Measurements from ENCODE around the gene MACROH2A1.

Gene MACROH2A1

DNA sequence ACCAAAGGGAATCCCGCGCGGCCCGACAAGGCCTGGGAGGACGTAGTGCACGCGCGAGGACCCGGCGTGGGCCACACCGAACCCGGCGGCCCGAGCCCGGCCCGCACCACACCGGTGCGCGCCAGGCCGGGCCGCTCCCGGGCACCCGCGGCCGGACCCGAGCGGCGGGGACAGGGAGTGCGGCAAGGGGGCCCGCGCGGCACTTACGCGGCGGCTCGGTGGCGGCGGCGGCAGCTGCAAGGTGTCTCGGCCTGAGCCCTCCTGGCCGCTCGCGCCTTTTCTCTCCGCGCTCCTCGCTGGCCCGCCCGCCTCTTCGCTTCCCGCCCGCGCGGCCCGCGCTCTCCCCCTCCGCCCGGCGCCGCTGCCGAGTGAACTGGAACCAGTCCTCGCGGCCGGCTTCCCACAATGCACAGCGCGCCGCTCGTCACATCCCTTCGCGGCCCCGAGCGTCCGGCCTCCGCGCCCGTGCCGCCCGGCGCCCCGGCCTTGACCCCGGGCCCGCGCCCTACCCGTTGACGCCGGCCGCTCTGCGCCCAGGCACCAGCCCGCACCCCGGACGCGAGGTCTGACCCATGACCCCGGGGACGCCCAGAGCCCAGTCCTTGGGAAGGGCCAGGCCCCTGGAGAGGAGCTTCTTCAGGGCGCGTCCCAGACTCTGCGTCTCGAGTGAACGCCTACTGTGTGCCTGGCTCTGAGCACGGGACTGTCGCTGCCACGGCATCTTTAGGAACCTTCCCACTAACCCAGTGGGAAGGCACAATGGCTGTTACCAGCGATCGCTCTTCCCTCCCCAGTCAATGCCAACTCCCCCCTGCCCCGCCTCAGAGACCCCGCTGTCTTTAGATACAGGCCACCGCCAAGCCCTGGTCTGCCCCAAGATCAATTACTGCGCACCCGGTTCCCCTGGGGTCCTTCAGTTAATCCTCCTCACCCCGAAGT is at the start of gene MACROH2A1:
TSS of gene MACROH2A1 (minus strand) at position 377 of the 939 bp plus-strand sequence. CDS start 10,138 bp downstream, outside the sequence.
- DNase-seq: peak; percentile 90 to 93
- no peak for TF ChIP-seq GATA1 (IDR thresholded peaks at IDR 0.05; ENCODE audit: low read depth, low read length)
- TF ChIP-seq POLR2A (IDR thresholded peaks at IDR 0.05; ENCODE audit: low read length): peak; percentile 91

DNA sequence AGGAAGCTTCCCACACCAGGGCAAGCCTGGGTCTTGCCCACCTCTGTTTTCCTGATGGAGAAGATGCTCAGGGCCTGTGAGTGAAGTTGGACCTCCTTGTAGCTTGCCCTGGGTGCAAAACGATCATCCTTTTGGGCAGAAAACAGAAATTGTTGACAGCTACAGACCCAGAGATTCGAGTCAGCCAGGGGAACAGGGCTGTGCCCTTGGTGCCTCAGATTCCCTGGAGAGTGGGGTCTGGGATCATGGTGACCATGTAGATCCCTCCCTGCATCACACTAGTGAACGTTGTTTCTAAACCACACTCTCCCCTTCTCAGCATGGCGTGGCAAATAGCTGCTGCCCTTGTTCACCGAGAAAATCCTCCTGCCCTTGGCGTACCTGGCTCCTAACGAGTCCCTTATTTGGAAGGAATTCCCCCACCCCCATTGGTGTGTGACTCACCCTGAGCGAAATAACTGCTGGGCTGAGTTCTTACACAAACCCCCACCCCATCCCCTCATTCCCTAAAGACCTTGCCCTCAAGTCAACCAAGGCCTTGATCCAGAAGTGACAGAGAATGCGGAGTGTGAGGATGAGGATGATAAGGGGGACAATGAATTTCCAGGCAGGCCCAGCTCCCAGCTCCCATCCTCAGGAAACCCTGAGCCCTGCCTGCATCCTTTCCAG is 49.2 kb upstream of the MACROH2A1 start:
- TF ChIP-seq GATA1 (IDR thresholded peaks at IDR 0.05; ENCODE audit: low read depth, low read length): no peak
- TF ChIP-seq POLR2A (IDR thresholded peaks at IDR 0.05; ENCODE audit: low read length): no peak
- no peak for DNase-seq

DNA sequence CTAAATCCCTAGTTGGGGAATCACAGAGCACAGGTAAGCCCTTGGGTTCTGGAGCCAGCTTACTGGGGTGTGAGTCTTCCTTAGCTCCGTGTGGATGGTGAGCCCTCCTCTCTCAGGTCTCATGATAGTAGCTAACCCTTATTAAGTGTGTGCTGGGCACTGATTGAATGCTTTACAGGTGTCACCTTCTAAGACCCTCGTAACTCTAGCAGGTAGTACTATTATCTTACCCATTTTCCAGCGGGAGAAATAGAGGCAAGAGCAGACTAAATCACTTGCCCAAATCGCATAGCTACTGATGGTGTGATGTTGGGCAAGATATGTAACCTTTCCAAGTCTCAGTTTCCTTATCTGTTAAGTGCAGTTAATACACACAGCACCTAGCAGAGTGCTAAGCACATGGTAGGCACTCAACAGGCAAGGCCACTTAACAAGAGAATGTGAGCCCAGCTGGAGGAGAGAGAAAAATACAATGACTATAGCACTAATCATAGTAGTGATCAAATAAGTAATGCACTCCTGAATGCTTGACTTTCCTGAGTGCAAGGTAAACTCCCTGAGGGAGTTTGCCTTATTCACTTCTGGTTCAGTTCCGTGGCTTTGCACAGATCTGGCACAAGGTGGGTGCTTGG is 48.4 kb upstream of the MACROH2A1 start, which contains the start of gene DCANP1:
TSS of gene DCANP1 (minus strand) at position 51 of the 632 bp plus-strand sequence. CDS start 240 bp downstream, outside the sequence.
- no peak for DNase-seq
- TF ChIP-seq GATA1 (IDR thresholded peaks at IDR 0.05; ENCODE audit: low read depth, low read length): no peak
- TF ChIP-seq POLR2A (IDR thresholded peaks at IDR 0.05; ENCODE audit: low read length): no peak

DNA sequence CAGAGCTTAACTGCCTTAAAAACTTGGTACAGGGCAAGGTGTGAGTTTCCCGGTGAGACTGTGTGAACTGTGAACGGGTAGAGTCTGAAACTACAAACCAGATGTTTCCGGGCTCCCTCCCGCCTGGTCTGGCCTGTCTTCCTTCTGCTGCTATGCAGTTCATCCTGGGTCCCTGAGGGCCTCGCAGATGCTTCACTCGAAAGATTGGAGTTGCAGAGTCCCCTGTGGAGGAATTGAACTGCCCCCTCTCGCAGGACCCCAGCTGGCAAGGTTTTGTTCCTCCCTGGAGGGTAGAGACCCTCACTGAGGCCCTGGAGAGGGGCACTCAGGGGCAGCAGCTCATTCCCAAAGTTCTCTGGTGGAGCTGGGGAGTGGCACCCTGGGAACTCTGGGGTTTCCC is 47.6 kb upstream of the MACROH2A1 start:
- TF ChIP-seq POLR2A (IDR thresholded peaks at IDR 0.05; ENCODE audit: low read length) (no peak), GATA1 (IDR thresholded peaks at IDR 0.05; ENCODE audit: low read depth, low read length) (no peak)
- DNase-seq: no peak

DNA sequence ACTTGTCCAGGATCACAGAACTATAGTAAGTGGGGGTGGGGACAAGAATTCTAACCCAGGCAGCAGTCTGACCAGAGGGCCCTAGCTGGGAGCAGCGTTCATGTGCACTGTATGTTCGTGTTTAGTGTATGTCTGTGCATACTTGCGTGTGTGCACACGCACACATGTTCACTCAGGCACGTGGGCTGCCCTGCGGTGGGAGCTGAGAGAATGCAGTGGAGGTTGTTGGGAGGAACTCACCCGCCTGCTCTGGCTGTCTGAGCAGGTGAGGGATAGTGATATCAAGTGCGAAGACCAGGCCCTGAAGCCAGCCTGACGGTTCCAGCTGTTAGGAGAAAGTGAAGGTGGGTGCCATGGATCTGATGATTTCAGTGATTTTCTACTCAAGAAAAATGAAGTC is 47.2 kb upstream of the MACROH2A1 start:
- DNase-seq: no peak
- no peak for TF ChIP-seq POLR2A (IDR thresholded peaks at IDR 0.05; ENCODE audit: low read length)
- no peak for TF ChIP-seq GATA1 (IDR thresholded peaks at IDR 0.05; ENCODE audit: low read depth, low read length)

DNA sequence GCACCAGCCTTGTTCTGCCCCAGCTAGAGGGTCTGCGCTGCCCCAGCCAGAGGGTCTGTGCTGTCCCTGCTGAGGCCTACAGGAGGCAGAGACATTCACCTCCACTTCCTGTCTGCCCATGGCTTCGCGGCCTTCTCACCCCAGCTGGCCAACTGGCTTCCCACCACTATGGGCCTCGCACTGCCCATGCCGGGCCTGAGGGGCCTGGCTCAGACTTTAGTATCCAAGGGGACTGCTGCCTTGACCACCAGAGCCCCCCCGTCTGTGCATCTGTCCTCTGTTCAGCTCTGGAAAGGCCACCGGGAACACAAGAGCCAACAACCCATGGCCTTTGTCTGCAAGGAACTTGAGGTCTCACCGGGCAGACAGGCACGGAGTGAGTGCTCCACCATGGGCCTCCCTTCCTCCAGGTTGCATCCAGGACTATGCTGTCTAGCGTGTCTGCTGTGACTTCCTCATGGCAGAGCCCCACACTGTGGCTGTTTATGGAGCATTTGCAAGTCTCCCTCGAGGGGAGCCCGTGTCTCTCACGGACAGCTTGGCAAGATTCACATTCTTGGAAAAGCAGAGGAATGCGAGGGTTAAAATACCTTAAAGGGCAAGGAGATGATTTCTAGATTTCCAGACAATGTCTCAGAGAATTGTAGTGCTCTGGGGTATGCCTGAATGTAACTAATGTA is 46.4 kb upstream of the MACROH2A1 start:
- DNase-seq: no peak
- no peak for TF ChIP-seq GATA1 (IDR thresholded peaks at IDR 0.05; ENCODE audit: low read depth, low read length)

DNA sequence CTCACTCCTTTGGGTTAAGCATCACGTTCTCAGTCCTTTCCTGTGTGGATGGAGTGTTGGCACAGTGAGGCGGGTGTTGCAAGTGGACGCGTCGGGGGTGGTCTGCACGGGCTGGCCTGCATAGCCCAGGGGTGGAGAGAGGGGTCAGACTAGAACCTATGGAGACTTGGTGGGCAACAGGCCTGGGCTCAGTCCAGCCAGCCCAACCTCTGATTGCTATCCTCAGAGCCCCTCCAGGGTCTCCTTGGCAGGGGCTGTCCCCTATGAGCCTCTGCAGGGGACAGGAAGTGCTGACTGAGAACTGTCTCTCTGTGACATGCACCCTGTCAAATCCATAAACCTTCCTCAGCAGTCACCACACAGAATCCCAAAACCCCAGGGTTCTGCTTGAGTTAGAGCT is 45.9 kb upstream of the MACROH2A1 start:
- DNase-seq: no peak
- TF ChIP-seq GATA1 (IDR thresholded peaks at IDR 0.05; ENCODE audit: low read depth, low read length) (no peak), POLR2A (IDR thresholded peaks at IDR 0.05; ENCODE audit: low read length) (no peak)

DNA sequence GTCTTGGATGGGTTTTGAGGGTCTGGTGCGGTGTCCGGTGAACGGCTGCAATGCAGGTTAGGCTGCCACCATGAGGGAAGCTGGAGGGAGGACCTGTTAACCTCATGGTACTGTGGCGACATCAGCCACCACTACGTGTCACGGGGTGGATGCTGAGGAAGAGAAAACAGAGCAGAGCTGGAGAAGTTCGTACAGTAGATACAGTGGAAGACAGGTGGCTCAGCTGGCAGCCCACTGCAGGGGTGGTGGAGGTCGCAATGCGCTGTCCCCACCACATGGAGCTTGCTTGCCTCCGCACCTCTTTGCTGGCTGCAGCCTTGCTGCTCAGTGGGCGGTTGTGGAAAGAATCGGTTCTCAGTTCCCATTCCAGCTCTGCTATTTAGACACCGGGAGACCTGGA is 45.3 kb upstream of the MACROH2A1 start:
- no peak for DNase-seq
- TF ChIP-seq GATA1 (IDR thresholded peaks at IDR 0.05; ENCODE audit: low read depth, low read length) (no peak), POLR2A (IDR thresholded peaks at IDR 0.05; ENCODE audit: low read length) (no peak)

DNA sequence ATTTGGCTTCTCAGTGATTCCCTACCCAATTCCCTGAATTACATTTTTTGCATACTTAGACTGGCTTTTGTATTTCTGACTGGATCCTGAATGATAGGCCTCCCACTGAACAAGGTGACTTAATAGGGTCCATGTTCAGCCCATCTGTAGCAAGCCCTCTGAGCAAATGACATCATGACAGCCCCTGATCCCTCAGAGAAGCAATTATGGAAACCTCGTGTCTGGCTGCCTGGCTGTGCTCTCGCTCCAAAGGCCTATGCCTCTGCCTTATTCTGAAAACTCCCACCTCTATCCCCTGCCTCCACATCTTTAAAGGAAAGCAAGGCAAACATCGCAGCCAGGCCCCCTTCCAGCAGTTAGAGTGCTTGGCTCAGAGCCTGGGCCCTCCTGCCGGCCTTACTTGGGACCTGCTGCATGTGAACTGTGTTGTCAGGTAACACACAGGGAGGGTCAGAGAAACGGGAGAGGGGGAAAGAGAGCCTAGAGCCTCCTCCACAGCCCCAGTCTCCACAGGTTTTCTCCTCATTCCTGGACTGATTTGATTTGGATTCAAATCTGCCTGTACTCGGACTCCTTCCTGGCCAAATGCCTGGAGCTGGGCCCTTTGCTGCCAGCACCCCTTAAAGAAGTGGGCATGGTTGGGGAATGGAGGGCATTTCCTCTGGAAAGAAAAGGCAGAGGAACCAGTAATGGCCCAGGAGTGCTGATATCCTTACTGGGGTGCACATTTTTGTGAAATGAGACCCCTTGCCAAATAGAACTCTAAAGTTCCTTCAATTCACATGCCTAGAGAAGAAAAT is 44.3 kb upstream of the MACROH2A1 start:
- no peak for TF ChIP-seq POLR2A (IDR thresholded peaks at IDR 0.05; ENCODE audit: low read length)
- no peak for TF ChIP-seq GATA1 (IDR thresholded peaks at IDR 0.05; ENCODE audit: low read depth, low read length)
- DNase-seq: no peak

DNA sequence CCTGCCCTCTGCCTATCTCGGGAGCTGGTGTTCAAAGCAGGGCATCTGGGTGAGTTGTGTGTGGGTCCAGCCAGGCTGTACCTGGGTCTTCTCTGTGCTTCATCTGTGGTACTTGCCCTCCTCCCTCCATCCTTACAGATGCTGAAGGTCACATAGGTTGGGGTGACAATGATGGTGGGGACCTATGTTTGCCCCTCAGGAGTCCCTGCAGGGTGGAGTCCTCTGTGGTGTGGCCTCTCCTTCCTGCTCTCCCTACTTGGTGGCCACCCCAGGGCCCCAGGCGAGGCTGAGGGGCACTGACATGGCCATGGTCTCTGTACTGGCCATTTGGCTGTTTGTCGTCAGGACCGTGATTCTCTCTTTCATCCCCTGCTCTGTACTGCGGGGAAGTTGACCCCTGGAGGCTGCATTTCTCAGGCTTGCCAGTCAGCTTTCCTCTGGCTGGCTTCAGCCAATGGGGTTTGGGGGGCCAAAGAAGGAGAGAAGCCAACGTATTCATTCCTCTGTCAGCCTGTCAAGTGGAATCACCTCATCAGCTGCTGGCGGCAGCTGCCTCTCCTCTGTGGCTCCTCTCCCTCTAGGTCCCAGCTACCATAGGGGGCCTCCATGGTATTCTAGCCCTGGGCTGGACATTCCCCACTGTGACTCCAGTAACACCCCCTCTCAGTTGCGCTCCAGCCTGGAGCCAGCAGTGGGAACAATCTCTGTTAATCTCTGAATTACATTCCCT is 43.6 kb upstream of the MACROH2A1 start:
- DNase-seq: no peak
- TF ChIP-seq GATA1 (IDR thresholded peaks at IDR 0.05; ENCODE audit: low read depth, low read length) (no peak), POLR2A (IDR thresholded peaks at IDR 0.05; ENCODE audit: low read length) (no peak)

DNA sequence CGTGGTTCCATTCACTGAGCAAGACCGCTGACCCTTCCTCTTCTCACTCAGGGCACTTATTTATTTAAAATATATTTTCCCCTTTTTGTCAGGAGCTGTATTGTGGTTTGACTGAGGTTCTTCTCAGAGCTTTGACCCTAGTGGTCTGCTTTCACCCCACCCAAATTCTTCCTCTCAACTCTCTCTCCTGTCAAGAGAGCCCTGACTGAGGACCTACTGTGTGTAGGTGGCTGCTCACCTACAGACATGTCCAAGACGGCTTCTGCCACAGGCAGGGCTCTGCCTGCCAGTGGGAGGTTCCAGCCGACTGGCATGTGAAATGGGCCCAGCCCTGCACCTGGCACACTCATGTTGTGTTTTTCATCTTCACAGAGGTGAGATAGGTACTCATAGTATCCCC is 42.9 kb upstream of the MACROH2A1 start:
- TF ChIP-seq POLR2A (IDR thresholded peaks at IDR 0.05; ENCODE audit: low read length) (no peak), GATA1 (IDR thresholded peaks at IDR 0.05; ENCODE audit: low read depth, low read length) (no peak)
- DNase-seq: no peak

DNA sequence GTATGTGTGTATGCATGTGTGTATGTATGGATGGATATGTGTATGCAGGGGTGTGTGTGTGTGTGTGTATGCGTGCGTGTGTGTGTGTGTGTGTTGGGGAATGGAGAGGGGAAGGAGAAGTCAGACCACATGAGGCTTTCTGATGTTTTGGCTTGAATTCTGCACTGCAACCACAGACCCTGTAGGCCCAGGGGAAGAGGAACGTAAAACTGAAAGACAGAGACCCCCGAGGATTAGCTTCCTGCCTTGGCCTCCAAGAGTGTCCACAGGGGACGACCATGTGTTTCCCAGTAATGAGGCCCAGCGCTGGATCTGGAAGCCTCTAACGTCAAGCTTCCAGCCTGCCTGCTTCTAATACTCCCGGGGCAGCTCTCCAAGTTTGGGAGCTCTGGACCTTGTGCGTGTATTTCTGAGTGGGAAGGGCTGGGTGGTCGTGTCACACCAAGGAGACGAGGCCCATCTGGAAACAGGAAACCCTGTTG is 42.4 kb upstream of the MACROH2A1 start:
- no peak for DNase-seq
- no peak for TF ChIP-seq GATA1 (IDR thresholded peaks at IDR 0.05; ENCODE audit: low read depth, low read length)
- no peak for TF ChIP-seq POLR2A (IDR thresholded peaks at IDR 0.05; ENCODE audit: low read length)
